ENCODE results near the gene CEP57L1. TPM values are rescaled to one million over a fixed set of nuclear protein-coding genes. Genes with fewer than 3 reads are reported as not detected.

The CEP57L1 gene
- total and polyA plus RNA-seq, 10 of the 15 experiments (the other 5 are each of a cell fraction or from before 2014, with no cell fraction given), result 12.7 to 30.5 (median 21.9) TPM

GRCh38 chr6:109125504-109125903, 30.2 kb downstream of the CEP57L1 start:
- ChIA-PET CTCF (no interaction called here), RAD21 (ENCODE audit: unreplicated experiment) (no interaction called here), POLR2A (no interaction called here), SMC1A (ENCODE audit: uncharacterized antibody, unreplicated experiment) (no interaction called here)
- FAIRE-seq (no peak), DNase-seq (ENCODE audit: low read depth, low spot score) (no peak), ATAC-seq (no peak)
- WGBS (ENCODE audit: insufficient coverage, insufficient replicate concordance, low lambda C conversion rate, missing lambda C conversion rate), result 95% methylated on average over 3 of the region's 3 CpGs
- H3K79me2 ChIP-seq (ENCODE audit: control insufficient read depth, insufficient read depth, low read length), result no peaks in the 10 kb centered on the region
- H3K36me3 ChIP-seq (ENCODE audit: control insufficient read depth in 2 of 2, insufficient read depth in 2 of 2, low read length in 1 of 2), result no peaks in the 10 kb centered on the region
- H3K9ac ChIP-seq (ENCODE audit: control insufficient read depth, insufficient read depth, low read length), result no peak overlapping the region
- H3K4me3 ChIP-seq, result no peak overlapping the region
- TF ChIP-seq SPI1 (IDR thresholded peaks at IDR 0.05; ENCODE audit: borderline replicate concordance, insufficient read depth, low read depth, low read length) (no peak), NR2F1 (conservative IDR thresholded peaks at IDR 0.05) (no peak), NBN (IDR thresholded peaks at IDR 0.05) (no peak), MYC (IDR thresholded peaks at IDR 0.05; ENCODE audit: insufficient read depth, insufficient read length, insufficient replicate concordance, low read length, severe bottlenecking) (no peak), ZZZ3 (IDR thresholded peaks at IDR 0.05; ENCODE audit: control insufficient read depth, insufficient read length, low read depth) (no peak), TCF12 (IDR thresholded peaks at IDR 0.05; ENCODE audit: low read depth, low read length) (no peak), EGR1 (IDR thresholded peaks at IDR 0.05; ENCODE audit: borderline replicate concordance in 1 of 2, low read depth in 2 of 2, low read length in 2 of 2) (no peak), SP1 (IDR thresholded peaks at IDR 0.05; ENCODE audit: low read depth, low read length) (no peak), CUX1 (IDR thresholded peaks at IDR 0.05; ENCODE audit: insufficient replicate concordance, low read depth, low read length) (no peak), MTA3 (IDR thresholded peaks at IDR 0.05; ENCODE audit: borderline replicate concordance, low read length) (no peak), CHD1 (IDR thresholded peaks at IDR 0.05; ENCODE audit: low read depth, low read length) (no peak), YY1 (IDR thresholded peaks at IDR 0.05; ENCODE audit: low read depth, low read length) (no peak), NR2C2 (IDR thresholded peaks at IDR 0.05; ENCODE audit: borderline replicate concordance, control insufficient read depth, insufficient read length, low read depth) (no peak)
- TF ChIP-seq, protein P1, sequence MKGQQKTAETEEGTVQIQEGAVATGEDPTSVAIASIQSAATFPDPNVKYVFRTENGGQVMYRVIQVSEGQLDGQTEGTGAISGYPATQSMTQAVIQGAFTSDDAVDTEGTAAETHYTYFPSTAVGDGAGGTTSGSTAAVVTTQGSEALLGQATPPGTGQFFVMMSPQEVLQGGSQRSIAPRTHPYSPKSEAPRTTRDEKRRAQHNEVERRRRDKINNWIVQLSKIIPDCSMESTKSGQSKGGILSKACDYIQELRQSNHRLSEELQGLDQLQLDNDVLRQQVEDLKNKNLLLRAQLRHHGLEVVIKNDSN (IDR thresholded peaks at IDR 0.05; ENCODE audit: borderline replicate concordance, extremely low read length, insufficient read depth, low read depth, low read length), result no peak
- TF ChIP-seq, protein P2, sequence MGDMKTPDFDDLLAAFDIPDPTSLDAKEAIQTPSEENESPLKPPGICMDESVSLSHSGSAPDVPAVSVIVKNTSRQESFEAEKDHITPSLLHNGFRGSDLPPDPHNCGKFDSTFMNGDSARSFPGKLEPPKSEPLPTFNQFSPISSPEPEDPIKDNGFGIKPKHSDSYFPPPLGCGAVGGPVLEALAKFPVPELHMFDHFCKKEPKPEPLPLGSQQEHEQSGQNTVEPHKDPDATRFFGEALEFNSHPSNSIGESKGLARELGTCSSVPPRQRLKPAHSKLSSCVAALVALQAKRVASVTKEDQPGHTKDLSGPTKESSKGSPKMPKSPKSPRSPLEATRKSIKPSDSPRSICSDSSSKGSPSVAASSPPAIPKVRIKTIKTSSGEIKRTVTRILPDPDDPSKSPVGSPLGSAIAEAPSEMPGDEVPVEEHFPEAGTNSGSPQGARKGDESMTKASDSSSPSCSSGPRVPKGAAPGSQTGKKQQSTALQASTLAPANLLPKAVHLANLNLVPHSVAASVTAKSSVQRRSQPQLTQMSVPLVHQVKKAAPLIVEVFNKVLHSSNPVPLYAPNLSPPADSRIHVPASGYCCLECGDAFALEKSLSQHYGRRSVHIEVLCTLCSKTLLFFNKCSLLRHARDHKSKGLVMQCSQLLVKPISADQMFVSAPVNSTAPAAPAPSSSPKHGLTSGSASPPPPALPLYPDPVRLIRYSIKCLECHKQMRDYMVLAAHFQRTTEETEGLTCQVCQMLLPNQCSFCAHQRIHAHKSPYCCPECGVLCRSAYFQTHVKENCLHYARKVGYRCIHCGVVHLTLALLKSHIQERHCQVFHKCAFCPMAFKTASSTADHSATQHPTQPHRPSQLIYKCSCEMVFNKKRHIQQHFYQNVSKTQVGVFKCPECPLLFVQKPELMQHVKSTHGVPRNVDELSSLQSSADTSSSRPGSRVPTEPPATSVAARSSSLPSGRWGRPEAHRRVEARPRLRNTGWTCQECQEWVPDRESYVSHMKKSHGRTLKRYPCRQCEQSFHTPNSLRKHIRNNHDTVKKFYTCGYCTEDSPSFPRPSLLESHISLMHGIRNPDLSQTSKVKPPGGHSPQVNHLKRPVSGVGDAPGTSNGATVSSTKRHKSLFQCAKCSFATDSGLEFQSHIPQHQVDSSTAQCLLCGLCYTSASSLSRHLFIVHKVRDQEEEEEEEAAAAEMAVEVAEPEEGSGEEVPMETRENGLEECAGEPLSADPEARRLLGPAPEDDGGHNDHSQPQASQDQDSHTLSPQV (IDR thresholded peaks at IDR 0.05), result no peak
- H3K4me1 ChIP-seq (ENCODE audit: control insufficient read depth, insufficient read depth, low read length), result peaks cover 6% of the 10 kb centered on the region
- BruUV-seq (replicated peaks), result no TSS peak
- no peaks in the 10 kb centered on the region for H3K9me3 ChIP-seq (replicated peaks; ENCODE audit: control insufficient read depth, insufficient read depth, low read length)
- H4K20me1 ChIP-seq (ENCODE audit: control insufficient read depth, insufficient read depth), result no peaks in the 10 kb centered on the region
- in situ Hi-C loops (cut with MboI) (no loop called here), intact Hi-C loops (cut with micrococcal nuclease; ENCODE audit: unreplicated experiment) (no loop called here)
- no peak overlapping the region for H3K4me2 ChIP-seq (ENCODE audit: control insufficient read depth, insufficient read depth)
- no peaks in the 10 kb centered on the region for H3K27me3 ChIP-seq (replicated peaks in 1 of 2; ENCODE audit: control insufficient read depth in 2 of 2, insufficient read depth in 2 of 2, low read length in 1 of 2)
- no peak overlapping the region for H3K27ac ChIP-seq (ENCODE audit: control insufficient read depth, insufficient read depth)
- H2AFZ ChIP-seq (ENCODE audit: control insufficient read depth, low read depth, low read length), result no peak overlapping the region
